HepG2 (cell line): ENCODE data around the gene PCSK5. TPM values are rescaled to one million over a fixed set of nuclear protein-coding genes. Genes with fewer than 3 reads are reported as not detected.
A peak's percentile ranks its signal among the peaks of the same experiment; 100 is the strongest.

Experiments used
- ASH2L ChIP-seq: fragments of 300-600, 200-600 bp; sonication (generic); IDR thresholded peaks from 2 replicates; pipeline ENCODE4 v1.7.0; 2017; ENCODE audit warnings: low read depth, mild to moderate bottlenecking, moderate library complexity, mixed read lengths, low read length; ENCODE audit not compliant: insufficient read length
- HNRNPLL ChIP-seq: fragments of 200-400 bp; formaldehyde crosslinking; IDR thresholded peaks from 2 replicates; pipeline ENCODE4 v1.6.1; 2017; ENCODE audit warnings: mild to moderate bottlenecking, low read depth, low read length; ENCODE audit not compliant: poor library complexity, severe bottlenecking
- HOXA3 ChIP-seq: sonication (generic); formaldehyde crosslinking; IDR thresholded peaks from 2 replicates; pipeline ENCODE4 v1.5.0; 2020; ENCODE audit warnings: missing genetic modification reagents
- KDM2A ChIP-seq: sonication (generic); formaldehyde crosslinking; IDR thresholded peaks from 2 replicates; pipeline ENCODE4 v1.4.0; 2020; ENCODE audit warnings: low read depth, missing genetic modification reagents, borderline replicate concordance
- KDM4B ChIP-seq: sonication (generic); formaldehyde crosslinking; IDR thresholded peaks from 2 replicates; pipeline ENCODE4 v1.4.0; 2020; ENCODE audit warnings: missing genetic modification reagents
- NR2C2 ChIP-seq: sonication (generic); formaldehyde crosslinking; IDR thresholded peaks from 2 replicates; pipeline ENCODE4 v1.4.0; 2020; ENCODE audit warnings: missing genetic modification reagents, mild to moderate bottlenecking, moderate library complexity, borderline replicate concordance
- RFX5 ChIP-seq: IDR thresholded peaks from 2 replicates; pipeline ENCODE4 v1.6.1; 2011; ENCODE audit warnings: low read depth, low read length, improper control_type of control experiment
- THAP11 ChIP-seq: IDR thresholded peaks from 2 replicates; pipeline ENCODE4 v1.6.1; 2016; ENCODE audit warnings: missing biosample characterization, missing genetic modification reagents
- ZFP36 ChIP-seq: fragments of 150-350 bp; IDR thresholded peaks from 2 replicates; pipeline ENCODE4 v1.6.1; 2018; ENCODE audit warnings: borderline replicate concordance, low read length, low read depth; ENCODE audit not compliant: partially characterized antibody
- ZKSCAN1 ChIP-seq: fragments of 150-350 bp; IDR thresholded peaks from 2 replicates; pipeline ENCODE4 v1.6.1; 2014; ENCODE audit warnings: low read length
- ZNF33B ChIP-seq: sonication (generic); formaldehyde crosslinking; IDR thresholded peaks from 2 replicates; pipeline ENCODE4 v1.5.1; 2020; ENCODE audit warnings: mild to moderate bottlenecking, missing genetic modification reagents
- ZNF788 ChIP-seq: sonication (generic); formaldehyde crosslinking; IDR thresholded peaks from 2 replicates; pipeline ENCODE4 v1.5.0; 2020; ENCODE audit warnings: mild to moderate bottlenecking, missing genetic modification reagents, borderline replicate concordance
- polyA plus RNA-seq, 8 experiments: library from polyadenylated mRNA; depleted of rRNA in 3 of 8; stranded (reverse) in 7 of 8; unstranded in 1 of 8; fragments of >200 nt; fragmentation: Illumina TruSeq in 4 of 8; extraction: Trizol in 4 of 8; gene quantifications; 2 replicates each; pipeline versions ENCODE4 v1.2.1 to v1.2.3, GENCODE V29; 2011 to 2016; ENCODE audit warnings: low read depth in 4 of 8, missing spikeins in 1 of 8, mixed read lengths in 1 of 8; ENCODE audit not compliant: insufficient read depth in 1 of 8
- total RNA-seq, 5 experiments: library from RNA; depleted of rRNA; stranded (reverse); fragments of >200 nt; fragmentation: Illumina TruSeq; extraction: Trizol; gene quantifications; 2 replicates each; pipeline ENCODE4 v1.2.3, GENCODE V29; 2016; ENCODE audit warnings: low read depth in 1 of 5
- TF ChIP-seq, protein P1 (sequence below): sonication (generic); formaldehyde crosslinking; IDR thresholded peaks from 2 replicates; pipeline ENCODE4 v1.9.0; 2022; ENCODE audit warnings: missing genetic modification reagents, mild to moderate bottlenecking, borderline replicate concordance
- TF ChIP-seq, protein P2 (sequence below): sonication (generic); formaldehyde crosslinking; IDR thresholded peaks from 2 replicates; pipeline ENCODE4 v1.4.0; 2020; ENCODE audit warnings: missing genetic modification reagents
- TF ChIP-seq, protein P3 (sequence below): sonication (generic); formaldehyde crosslinking; IDR thresholded peaks from 2 replicates; pipeline ENCODE4 v1.4.0; 2020; ENCODE audit warnings: missing genetic modification reagents
- TF ChIP-seq, protein P4 (sequence below): sonication (generic); IDR thresholded peaks from 2 replicates; pipeline ENCODE4 v1.6.1; 2016; ENCODE audit warnings: low read depth, borderline replicate concordance
- TF ChIP-seq, protein P5 (sequence below): IDR thresholded peaks from 2 replicates; pipeline ENCODE4 v1.6.1; 2016; ENCODE audit warnings: mild to moderate bottlenecking
- TF ChIP-seq, protein P6 (sequence below): IDR thresholded peaks from 2 replicates; pipeline ENCODE4 v1.6.1; 2016; ENCODE audit warnings: low read depth, control low read depth

PCSK5 gene
- total and polyA plus RNA-seq, 2 of the 13 experiments (the other 11 are each of a cell fraction or from before 2014, with no cell fraction given) = 0.55 to 0.66 TPM

DNA sequence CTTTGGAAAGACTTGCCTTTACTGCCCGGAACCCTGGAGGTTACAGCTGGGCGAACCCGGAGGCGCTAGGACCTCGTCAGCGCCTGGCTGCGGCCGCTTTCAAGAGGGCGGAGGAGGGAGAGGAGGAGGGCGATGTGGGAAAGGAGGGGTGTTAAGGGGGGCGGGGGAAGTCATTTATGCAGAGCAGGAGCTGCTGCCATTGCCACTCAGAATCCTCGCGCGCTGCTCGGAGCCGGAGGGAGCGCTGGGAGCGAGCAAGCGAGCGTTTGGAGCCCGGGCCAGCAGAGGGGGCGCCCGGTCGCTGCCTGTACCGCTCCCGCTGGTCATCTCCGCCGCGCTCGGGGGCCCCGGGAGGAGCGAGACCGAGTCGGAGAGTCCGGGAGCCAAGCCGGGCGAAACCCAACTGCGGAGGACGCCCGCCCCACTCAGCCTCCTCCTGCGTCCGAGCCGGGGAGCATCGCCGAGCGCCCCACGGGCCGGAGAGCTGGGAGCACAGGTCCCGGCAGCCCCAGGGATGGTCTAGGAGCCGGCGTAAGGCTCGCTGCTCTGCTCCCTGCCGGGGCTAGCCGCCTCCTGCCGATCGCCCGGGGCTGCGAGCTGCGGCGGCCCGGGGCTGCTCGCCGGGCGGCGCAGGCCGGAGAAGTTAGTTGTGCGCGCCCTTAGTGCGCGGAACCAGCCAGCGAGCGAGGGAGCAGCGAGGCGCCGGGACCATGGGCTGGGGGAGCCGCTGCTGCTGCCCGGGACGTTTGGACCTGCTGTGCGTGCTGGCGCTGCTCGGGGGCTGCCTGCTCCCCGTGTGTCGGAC, at the start of gene PCSK5 (continued):
- TF ChIP-seq, protein P1, sequence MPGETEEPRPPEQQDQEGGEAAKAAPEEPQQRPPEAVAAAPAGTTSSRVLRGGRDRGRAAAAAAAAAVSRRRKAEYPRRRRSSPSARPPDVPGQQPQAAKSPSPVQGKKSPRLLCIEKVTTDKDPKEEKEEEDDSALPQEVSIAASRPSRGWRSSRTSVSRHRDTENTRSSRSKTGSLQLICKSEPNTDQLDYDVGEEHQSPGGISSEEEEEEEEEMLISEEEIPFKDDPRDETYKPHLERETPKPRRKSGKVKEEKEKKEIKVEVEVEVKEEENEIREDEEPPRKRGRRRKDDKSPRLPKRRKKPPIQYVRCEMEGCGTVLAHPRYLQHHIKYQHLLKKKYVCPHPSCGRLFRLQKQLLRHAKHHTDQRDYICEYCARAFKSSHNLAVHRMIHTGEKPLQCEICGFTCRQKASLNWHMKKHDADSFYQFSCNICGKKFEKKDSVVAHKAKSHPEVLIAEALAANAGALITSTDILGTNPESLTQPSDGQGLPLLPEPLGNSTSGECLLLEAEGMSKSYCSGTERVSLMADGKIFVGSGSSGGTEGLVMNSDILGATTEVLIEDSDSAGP = peak; percentile 57; the same call in 1 of the 2 replicates
- TF ChIP-seq, protein P2, sequence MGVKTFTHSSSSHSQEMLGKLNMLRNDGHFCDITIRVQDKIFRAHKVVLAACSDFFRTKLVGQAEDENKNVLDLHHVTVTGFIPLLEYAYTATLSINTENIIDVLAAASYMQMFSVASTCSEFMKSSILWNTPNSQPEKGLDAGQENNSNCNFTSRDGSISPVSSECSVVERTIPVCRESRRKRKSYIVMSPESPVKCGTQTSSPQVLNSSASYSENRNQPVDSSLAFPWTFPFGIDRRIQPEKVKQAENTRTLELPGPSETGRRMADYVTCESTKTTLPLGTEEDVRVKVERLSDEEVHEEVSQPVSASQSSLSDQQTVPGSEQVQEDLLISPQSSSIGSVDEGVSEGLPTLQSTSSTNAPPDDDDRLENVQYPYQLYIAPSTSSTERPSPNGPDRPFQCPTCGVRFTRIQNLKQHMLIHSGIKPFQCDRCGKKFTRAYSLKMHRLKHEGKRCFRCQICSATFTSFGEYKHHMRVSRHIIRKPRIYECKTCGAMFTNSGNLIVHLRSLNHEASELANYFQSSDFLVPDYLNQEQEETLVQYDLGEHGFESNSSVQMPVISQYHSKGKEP = no peak
- TF ChIP-seq ZNF788 (CRISPR knock-in tag) (peak; percentile 57; the same call in 1 of the 2 replicates), KDM2A (peak; percentile 74), ZKSCAN1 (no peak), HNRNPLL (peak; percentile 42), NR2C2 (CRISPR knock-in tag) (no peak), THAP11 (CRISPR knock-in tag) (no peak), ASH2L (peak; percentile 26), KDM4B (CRISPR knock-in tag) (peak; percentile 12; the same call in 1 of the 2 replicates), HOXA3 (CRISPR knock-in tag) (no peak), ZFP36 (peak; percentile 7), ZNF33B (no peak), RFX5 (no peak)
- TF ChIP-seq, protein P3, sequence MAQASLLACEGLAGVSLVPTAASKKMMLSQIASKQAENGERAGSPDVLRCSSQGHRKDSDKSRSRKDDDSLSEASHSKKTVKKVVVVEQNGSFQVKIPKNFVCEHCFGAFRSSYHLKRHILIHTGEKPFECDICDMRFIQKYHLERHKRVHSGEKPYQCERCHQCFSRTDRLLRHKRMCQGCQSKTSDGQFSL (CRISPR knock-in tag) = 0 out of 2 replicates have a peak, but pooled peaks have one; percentile 58
- TF ChIP-seq, protein P4, sequence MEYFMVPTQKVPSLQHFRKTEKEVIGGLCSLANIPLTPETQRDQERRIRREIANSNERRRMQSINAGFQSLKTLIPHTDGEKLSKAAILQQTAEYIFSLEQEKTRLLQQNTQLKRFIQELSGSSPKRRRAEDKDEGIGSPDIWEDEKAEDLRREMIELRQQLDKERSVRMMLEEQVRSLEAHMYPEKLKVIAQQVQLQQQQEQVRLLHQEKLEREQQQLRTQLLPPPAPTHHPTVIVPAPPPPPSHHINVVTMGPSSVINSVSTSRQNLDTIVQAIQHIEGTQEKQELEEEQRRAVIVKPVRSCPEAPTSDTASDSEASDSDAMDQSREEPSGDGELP = peak; percentile 72; the same call in 1 of the 2 replicates
- TF ChIP-seq, protein P5, sequence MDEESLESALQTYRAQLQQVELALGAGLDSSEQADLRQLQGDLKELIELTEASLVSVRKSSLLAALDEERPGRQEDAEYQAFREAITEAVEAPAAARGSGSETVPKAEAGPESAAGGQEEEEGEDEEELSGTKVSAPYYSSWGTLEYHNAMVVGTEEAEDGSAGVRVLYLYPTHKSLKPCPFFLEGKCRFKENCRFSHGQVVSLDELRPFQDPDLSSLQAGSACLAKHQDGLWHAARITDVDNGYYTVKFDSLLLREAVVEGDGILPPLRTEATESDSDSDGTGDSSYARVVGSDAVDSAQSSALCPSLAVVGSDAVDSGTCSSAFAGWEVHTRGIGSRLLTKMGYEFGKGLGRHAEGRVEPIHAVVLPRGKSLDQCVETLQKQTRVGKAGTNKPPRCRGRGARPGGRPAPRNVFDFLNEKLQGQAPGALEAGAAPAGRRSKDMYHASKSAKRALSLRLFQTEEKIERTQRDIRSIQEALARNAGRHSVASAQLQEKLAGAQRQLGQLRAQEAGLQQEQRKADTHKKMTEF (CRISPR knock-in tag) = 0 out of 2 replicates have a peak, but pooled peaks have one; percentile 20
- TF ChIP-seq, protein P6, sequence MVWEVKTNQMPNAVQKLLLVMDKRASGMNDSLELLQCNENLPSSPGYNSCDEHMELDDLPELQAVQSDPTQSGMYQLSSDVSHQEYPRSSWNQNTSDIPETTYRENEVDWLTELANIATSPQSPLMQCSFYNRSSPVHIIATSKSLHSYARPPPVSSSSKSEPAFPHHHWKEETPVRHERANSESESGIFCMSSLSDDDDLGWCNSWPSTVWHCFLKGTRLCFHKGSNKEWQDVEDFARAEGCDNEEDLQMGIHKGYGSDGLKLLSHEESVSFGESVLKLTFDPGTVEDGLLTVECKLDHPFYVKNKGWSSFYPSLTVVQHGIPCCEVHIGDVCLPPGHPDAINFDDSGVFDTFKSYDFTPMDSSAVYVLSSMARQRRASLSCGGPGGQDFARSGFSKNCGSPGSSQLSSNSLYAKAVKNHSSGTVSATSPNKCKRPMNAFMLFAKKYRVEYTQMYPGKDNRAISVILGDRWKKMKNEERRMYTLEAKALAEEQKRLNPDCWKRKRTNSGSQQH = no peak
